ENCODE measurements around the gene BUB1B. TPM values are rescaled to one million over a fixed set of nuclear protein-coding genes. Genes with fewer than 3 reads are reported as not detected.

Gene BUB1B
- total RNA-seq, 2 experiments from 2014 or later = 102 to 106 TPM

DNA sequence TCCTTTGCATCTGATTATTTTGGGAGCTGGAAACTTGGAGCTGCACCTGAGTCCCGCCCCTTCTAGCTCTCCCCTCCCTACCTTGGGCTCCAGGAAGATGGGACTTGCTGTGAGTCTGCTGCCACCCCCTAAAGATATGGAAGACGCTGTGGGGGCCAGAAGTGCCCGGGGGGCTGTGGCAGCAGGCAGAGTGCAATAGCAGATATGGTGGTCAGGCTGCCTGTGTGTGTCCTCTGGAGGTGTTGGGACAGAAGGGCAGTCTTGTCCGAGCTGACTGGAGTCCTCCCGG, 78.5 kb downstream of the BUB1B start:
- Mint-ChIP-seq H3K27me3 (ENCODE audit: low read depth) (peaks cover 14% of the 10 kb centered on the region), H3K9me3 (no peaks in the 10 kb centered on the region), H3K4me3 (no peak overlapping the region), H3K36me3 (ENCODE audit: low read depth) (no peaks in the 10 kb centered on the region), H3K27ac (no peak overlapping the region), H3K4me1 (ENCODE audit: low read depth) (peaks cover 11% of the 10 kb centered on the region)
- no peak for DNase-seq
- CTCF ChIA-PET = interaction anchor here (0.6 to 4.8 kb wide), 3 partner anchors 22 to 99 kb away, joined by 3 to 26 read pairs (median 4); no protein-coding TSS in a partner anchor
- intact Hi-C loops (cut with micrococcal nuclease) = no loop called here

DNA sequence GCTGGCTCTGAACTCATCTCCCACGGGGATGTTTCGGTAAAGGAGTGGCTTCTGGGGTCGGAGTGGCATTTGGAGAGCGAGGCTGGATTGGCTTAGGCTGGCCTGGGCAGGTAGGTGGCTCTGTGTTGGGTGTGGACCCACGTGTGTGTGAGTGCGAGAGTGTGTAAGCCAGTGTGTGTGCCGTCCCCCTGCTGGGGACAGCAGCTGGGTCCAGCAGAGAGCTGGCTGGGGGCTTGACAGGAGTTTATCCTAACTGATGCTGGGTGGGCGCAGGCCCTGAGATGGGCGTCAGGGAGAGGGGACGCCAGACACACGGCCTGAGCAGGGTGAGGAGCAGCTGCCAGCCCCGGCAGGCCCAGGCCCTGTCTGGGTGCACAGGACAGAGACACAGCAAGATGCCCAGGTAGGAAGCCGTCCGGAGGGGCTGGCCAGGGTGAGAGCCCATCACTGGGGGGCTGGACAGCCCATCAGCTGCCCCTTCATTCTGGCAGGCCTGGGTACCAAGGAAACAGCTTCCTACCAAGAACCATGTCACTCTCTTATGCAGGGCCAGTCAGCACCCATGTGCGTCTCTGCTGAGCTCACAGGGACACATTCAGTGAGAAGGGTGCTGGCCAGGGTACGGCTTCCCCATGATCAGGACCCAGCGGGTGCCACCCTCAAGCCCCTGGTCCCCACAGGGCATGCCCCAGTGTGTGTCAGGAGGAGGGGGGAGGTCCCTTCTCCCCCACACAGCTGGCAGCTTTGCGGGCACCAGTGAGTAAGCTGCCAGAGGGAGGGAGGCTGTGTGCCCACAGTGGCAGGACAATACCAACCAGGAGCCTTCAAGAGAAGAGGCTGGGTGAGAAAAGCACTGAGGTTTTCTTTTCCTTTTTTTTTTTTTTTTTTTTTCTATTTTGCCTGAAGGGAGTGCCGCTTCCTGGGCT, 79.1 kb downstream of the BUB1B start:
- CTCF ChIA-PET = interaction anchor here (1.1 to 4.8 kb wide), 3 partner anchors 22 to 98 kb away, joined by 4 to 26 read pairs (median 7); no protein-coding TSS in a partner anchor
- no peak overlapping the region for H3K27ac Mint-ChIP-seq
- intact Hi-C loops (cut with micrococcal nuclease) = no loop called here

DNA sequence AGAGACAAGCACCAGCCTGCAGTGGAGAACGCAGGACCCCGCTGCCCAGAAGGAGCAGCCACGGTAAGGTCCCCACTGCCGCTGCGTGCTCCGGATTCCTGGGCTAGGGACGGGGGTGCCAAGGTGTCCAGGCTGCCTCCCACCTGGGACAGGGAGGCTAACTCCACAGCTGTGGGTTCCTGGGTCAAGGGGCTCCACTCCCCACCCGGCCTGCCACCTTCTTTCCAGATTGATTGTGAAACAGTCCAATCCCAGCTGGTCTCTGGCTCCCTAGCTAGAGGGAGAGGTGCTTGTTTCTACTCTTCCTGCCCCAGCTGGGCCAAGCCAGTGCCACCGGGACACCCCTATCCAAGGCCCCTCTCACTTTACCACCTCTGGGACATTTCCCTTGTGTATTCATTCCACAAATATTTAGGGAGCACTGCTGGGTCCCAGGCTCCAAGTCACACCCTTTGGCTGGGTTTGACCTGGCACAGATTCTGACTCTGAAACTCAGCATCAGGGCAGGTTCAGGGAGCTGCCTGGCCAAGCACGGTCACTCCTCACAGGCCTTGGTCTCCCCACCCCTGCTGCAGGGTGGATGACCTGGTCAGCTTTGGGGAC, 79.9 kb downstream of the BUB1B start:
- intact Hi-C loops (cut with micrococcal nuclease) = no loop called here
- peaks cover 11% of the 10 kb centered on the region for H3K4me1 Mint-ChIP-seq (ENCODE audit: low read depth)
- H3K9me3 Mint-ChIP-seq = no peaks in the 10 kb centered on the region

More for the DNA sequence above, 79.1 kb downstream of the BUB1B start:
- Mint-ChIP-seq H3K36me3 (ENCODE audit: low read depth) (no peaks in the 10 kb centered on the region), H3K9me3 (no peaks in the 10 kb centered on the region), H3K4me1 (ENCODE audit: low read depth) (peaks cover 11% of the 10 kb centered on the region), H3K4me3 (no peak overlapping the region), H3K27me3 (ENCODE audit: low read depth) (peaks cover 14% of the 10 kb centered on the region)
- DNase-seq = no peak

DNA sequence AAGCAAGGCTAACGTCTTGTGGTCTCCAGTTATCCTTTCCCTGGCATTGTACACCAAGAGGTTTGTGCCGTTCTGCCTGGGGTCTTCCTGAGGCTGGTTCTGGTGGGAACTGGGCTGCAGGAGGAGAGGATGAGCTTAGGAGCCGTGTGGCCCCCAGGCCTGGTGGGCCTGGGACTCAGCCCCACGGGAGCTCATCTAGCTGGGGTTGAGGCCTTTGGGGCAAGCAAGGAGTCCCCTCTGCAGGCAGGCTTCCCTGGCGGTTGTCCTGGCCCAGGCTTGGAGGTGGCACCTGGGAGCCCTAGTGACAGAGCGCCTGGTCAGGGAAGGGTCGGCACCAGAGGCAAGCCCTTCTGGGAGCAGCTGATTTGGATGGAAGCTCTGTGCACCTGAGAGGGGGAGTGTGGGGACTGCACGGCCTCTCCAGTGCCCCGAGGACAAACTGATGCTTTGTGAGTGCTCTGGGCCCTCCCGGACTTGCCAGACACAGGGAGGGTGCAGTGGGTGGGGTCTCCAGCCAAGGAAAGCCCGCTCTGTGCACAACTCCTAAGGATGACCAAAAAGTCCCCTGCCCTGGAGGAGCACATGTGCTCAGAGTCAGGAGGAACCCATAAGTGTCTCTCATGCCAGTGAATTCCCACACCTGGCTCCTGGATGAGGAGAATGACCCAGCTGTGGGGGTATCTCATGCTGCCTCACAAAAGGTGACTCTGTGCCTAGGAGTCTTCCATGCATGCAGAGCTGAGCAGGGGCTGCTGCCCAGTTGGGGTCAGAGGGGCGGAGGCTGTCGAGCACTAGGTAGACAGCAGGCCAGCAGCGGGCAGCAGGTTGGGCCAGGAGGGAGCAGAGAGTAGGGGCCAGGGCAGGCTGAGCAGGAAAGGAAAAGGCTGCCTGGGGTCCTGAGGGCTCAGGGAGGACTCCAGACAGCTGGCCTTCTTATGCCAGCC, 80.7 kb downstream of the BUB1B start:
- H3K27me3 Mint-ChIP-seq (ENCODE audit: low read depth) = peaks cover 14% of the 10 kb centered on the region
- CTCF ChIA-PET = interaction anchor here (0.9 to 4.8 kb wide), 3 partner anchors 24 to 38 kb away, joined by 3 to 26 read pairs (median 4); no protein-coding TSS in a partner anchor
- no peaks in the 10 kb centered on the region for H3K36me3 Mint-ChIP-seq (ENCODE audit: low read depth)
- H3K4me3 Mint-ChIP-seq = no peak overlapping the region
- no peak for DNase-seq
- H3K4me1 Mint-ChIP-seq (ENCODE audit: low read depth) = peaks cover 11% of the 10 kb centered on the region
- no peak overlapping the region for H3K27ac Mint-ChIP-seq
- no peaks in the 10 kb centered on the region for H3K9me3 Mint-ChIP-seq
- intact Hi-C loops (cut with micrococcal nuclease) = no loop called here

More for the DNA sequence above, 79.9 kb downstream of the BUB1B start:
- H3K27ac Mint-ChIP-seq = no peak overlapping the region
- H3K27me3 Mint-ChIP-seq (ENCODE audit: low read depth) = peaks cover 14% of the 10 kb centered on the region
- DNase-seq = no peak
- CTCF ChIA-PET = interaction anchor here (0.9 to 4.8 kb wide), 4 partner anchors 23 to 39 kb away, joined by 3 to 26 read pairs (median 6); no protein-coding TSS in a partner anchor
- H3K4me3 Mint-ChIP-seq = no peak overlapping the region
- H3K36me3 Mint-ChIP-seq (ENCODE audit: low read depth) = no peaks in the 10 kb centered on the region

DNA sequence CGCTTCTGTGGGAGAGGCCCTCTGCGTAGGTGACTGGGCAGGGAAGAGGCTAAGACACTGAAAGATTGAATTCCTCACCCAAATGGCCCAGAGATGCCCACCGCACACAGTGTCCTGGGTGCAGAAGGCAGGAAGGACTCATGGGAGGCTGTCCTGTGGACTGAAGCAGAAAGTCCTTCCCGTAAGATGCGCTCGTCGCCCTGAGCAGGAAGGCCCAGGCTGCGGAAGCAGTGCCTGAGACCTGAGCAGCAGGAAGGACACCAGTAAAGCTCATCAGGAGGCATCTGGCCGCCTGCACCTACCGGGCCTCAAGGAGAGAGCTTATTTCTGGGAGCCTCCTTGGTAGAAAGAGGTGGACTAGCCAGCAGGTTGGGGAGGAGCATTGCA, 81.3 kb downstream of the BUB1B start:
- Mint-ChIP-seq H3K9me3 (no peaks in the 10 kb centered on the region), H3K4me1 (ENCODE audit: low read depth) (peaks cover 11% of the 10 kb centered on the region), H3K27ac (no peak overlapping the region), H3K36me3 (ENCODE audit: low read depth) (no peaks in the 10 kb centered on the region), H3K4me3 (no peak overlapping the region), H3K27me3 (ENCODE audit: low read depth) (peaks cover 14% of the 10 kb centered on the region)
- no peak for DNase-seq
- intact Hi-C loops (cut with micrococcal nuclease) = no loop called here
- CTCF ChIA-PET = interaction anchor here (0.6 kb wide), 1 partner anchor 436 kb away, joined by 3 read pairs; no protein-coding TSS in a partner anchor

DNA sequence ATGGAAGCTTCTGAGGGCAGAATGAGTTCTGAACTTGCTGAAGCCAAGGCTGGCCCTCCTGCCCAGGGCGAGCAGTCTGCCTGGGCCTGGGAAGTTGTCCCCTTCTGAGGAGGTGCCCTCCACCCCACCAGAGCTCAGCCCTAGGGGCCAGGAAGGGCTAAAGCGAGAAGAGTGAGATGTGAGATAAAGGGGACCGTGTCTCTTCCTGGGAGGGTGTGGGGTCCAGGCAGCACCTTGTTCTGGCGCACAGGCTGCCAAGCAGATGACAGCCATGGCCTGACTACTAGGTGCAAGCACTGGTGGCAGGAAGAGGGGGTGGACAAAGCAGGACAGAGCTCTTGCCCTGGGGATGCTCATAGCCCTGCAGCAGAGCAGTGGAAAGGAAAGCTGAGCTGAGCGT, 81.7 kb downstream of the BUB1B start:
- CTCF ChIA-PET = interaction anchor here (0.6 kb wide), 2 partner anchors 206 to 435 kb away, joined by 3 read pairs; no protein-coding TSS in a partner anchor
- Mint-ChIP-seq H3K9me3 (no peaks in the 10 kb centered on the region), H3K27ac (no peak overlapping the region), H3K4me1 (ENCODE audit: low read depth) (peaks cover 11% of the 10 kb centered on the region), H3K36me3 (ENCODE audit: low read depth) (no peaks in the 10 kb centered on the region), H3K27me3 (ENCODE audit: low read depth) (peaks cover 14% of the 10 kb centered on the region), H3K4me3 (no peak overlapping the region)
- intact Hi-C loops (cut with micrococcal nuclease) = no loop called here
- DNase-seq = no peak

DNA sequence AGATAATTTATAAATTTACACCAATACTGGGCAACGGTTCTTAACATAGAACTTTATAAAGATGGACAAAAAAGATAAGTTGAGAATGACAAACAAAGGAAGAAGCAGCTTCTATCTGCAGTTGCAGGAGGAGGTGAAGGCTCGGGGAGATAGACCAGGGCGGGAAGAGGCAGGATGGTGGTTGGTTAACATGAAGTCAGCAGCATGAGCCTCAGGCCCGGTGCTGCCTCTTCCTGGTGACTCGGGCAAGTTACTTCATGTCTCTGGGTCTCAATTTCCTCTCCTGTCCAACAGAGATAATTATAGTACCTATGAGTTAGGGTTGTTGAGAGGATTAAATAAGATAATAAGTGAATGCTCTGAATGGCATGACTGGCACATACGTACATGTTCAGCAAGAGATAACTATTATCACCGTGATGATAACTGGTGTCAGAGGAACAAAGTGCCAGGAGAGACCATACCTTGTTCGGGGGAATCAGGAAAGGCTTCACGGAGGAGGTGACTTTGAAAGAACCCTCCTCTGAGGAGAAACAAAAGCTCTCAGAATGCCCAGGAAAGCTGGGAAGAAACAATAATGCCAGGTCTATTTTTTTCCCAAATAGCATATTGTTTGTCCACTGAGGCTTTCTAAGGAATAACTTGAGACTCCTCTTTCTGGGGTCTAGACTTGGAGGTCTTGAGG, 82.4 kb downstream of the BUB1B start:
- H3K27ac Mint-ChIP-seq = no peak overlapping the region
- intact Hi-C loops (cut with micrococcal nuclease) = no loop called here

DNA sequence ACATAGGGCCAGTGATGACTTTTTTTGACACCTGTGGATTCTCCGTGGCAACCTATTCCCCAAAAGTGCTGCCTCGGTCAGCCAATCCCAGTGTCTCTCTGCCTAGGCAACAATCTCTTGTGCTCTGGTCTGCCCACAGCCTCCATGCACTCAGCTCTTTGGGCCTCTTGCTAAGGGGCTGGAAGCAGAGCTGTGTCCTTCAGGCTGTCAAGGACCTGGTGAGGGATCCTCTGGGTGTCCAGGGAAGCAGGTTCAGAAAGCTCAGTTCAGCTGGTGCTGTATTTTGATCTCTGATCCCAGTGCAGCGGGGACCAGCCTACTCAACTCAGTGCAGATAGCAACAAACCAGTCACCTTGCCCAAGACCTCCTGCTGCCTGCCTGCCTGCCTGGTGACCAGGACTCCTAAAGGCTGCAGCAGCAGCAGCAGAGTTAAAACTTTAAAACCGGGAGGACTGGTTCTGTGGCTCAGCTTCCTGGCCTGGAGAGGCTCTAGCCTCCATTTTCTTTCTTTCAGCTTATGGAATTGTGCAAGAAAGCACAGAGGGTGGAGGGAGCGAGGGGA, 84.2 kb downstream of the BUB1B start:
- Mint-ChIP-seq H3K9me3 (no peaks in the 10 kb centered on the region), H3K27ac (no peak overlapping the region), H3K36me3 (ENCODE audit: low read depth) (no peaks in the 10 kb centered on the region), H3K4me1 (ENCODE audit: low read depth) (no peaks in the 10 kb centered on the region), H3K27me3 (ENCODE audit: low read depth) (no peaks in the 10 kb centered on the region), H3K4me3 (no peak overlapping the region)
- CTCF ChIA-PET = interaction anchor here (1.5 kb wide), 1 partner anchor 29 kb away, joined by 10 read pairs; no protein-coding TSS in a partner anchor
- intact Hi-C loops (cut with micrococcal nuclease) = no loop called here
- no peak for DNase-seq

More for the DNA sequence above, 82.4 kb downstream of the BUB1B start:
- Mint-ChIP-seq H3K9me3 (no peaks in the 10 kb centered on the region), H3K27me3 (ENCODE audit: low read depth) (peaks cover 7% of the 10 kb centered on the region), H3K4me1 (ENCODE audit: low read depth) (peaks cover 7% of the 10 kb centered on the region), H3K4me3 (no peak overlapping the region), H3K36me3 (ENCODE audit: low read depth) (no peaks in the 10 kb centered on the region)
- no peak for DNase-seq
- CTCF ChIA-PET = interaction anchor here (0.6 to 0.7 kb wide), 2 partner anchors 26 to 206 kb away, joined by 3 read pairs; no protein-coding TSS in a partner anchor

DNA sequence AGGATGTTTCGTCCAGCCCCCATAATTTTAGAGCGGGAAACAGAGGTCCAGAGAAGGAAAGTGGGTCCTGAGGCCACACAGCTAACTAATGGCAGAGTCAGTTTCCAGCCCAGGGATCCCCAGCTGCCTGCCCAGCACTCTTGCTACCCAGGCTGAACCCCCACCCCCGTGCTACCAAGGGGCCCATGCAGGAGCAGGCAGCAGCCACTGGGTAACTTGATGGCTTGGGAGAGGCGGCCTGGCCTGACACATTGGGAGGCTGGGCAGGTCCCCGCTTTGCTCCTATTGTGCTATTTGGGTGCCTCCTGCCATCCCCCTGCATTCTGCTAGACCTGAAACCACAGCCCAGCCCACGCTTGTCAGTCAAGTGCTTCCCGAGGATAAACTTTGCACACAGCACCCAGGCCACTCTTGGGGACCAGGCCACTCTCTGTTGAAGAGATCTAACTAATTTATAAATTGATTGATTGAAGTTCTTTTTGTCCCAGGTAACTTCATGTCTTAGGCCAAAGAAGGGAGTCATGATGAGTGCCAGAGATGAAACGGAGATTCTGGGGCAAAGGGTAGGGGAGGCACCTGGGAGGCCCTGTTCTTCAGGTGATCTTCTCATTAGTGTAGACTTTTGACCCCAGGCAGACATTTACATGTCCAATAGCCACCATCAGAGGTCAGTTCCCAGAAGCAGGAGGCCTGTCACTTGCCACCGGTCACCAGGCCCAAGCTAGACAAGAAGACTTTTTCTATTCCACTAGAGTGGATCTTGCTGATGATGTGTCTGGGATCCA, 85.0 kb downstream of the BUB1B start:
- DNase-seq = no peak
- no peaks in the 10 kb centered on the region for H3K36me3 Mint-ChIP-seq (ENCODE audit: low read depth)
- H3K4me1 Mint-ChIP-seq (ENCODE audit: low read depth) = no peaks in the 10 kb centered on the region
- no peak overlapping the region for H3K4me3 Mint-ChIP-seq
- intact Hi-C loops (cut with micrococcal nuclease) = no loop called here
- H3K27me3 Mint-ChIP-seq (ENCODE audit: low read depth) = no peaks in the 10 kb centered on the region
- H3K9me3 Mint-ChIP-seq = no peaks in the 10 kb centered on the region
- no peak overlapping the region for H3K27ac Mint-ChIP-seq
- CTCF ChIA-PET = interaction anchor here (0.6 to 1.5 kb wide), 2 partner anchors 29 to 458 kb away, joined by 7 to 10 read pairs; no protein-coding TSS in a partner anchor

DNA sequence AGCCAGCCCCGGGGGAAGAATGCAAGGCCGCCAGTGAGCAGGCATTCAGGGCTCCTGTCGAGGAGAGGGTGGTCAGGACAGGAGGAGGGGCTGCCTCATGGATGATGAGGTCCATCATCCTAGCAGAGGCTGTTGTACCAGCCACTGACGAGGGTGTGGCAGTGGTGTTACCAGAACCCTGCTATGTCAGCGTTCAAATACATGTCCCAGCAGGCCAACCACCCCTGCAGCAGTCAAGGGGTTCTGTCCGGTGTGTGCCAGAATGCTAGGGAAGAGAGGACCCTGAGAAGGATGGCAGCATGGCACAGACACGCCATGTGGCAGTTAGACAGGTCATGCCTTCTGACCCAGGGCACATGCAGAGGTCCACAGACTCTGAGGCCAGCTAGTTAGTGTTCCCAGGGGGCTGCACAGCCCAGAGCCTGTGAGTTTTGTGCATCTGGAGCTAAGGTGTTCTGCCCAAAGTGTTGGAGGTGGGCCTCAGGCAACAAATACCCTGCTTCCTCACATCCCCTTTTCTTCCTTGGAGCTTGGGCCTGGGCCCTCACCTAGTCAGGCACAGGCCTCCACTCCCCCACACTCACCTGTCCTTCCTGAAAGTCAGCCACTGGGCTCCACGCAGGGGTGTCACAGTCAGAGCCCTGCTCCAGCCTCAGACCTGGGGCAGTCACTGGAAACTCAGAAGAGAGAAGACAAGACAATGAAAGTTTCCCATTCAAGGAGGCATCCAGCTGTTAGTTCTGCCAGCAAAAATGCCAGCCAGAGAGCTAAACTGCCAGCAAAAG, 85.8 kb downstream of the BUB1B start:
- H3K27ac Mint-ChIP-seq = no peak overlapping the region
- CTCF ChIA-PET = interaction anchor here (0.6 to 0.8 kb wide), 4 partner anchors 32 to 459 kb away, joined by 3 to 7 read pairs (median 4); no protein-coding TSS in a partner anchor
- H3K27me3 Mint-ChIP-seq (ENCODE audit: low read depth) = peaks cover 3% of the 10 kb centered on the region
- no peak overlapping the region for H3K4me3 Mint-ChIP-seq
- no peak for DNase-seq
- H3K36me3 Mint-ChIP-seq (ENCODE audit: low read depth) = no peaks in the 10 kb centered on the region
- no peaks in the 10 kb centered on the region for H3K9me3 Mint-ChIP-seq
- no peaks in the 10 kb centered on the region for H3K4me1 Mint-ChIP-seq (ENCODE audit: low read depth)
- intact Hi-C loops (cut with micrococcal nuclease) = no loop called here

Measured in activated naive CD4-positive, alpha-beta T cell treated with anti-CD3 and anti-CD28 coated beads for 36 hours (primary cell).